ENCODE data around the gene MRPL58.

MRPL58 gene

GRCh38 chr17:75051941-75052340 lies 39.5 kb downstream of the MRPL58 start:
- POLR2A ChIA-PET, result no interaction called here
- no peak for DNase-seq (ENCODE audit: low read depth, low spot score)
- no peak overlapping the region for H3K4me3 ChIP-seq (ENCODE audit: low read depth, low read length)
- CTCF ChIA-PET, result interaction anchor here (1.5 to 5.2 kb wide), 3 partner anchors 8 to 90 kb away, joined by 3 to 52 read pairs (median 6); no protein-coding TSS in a partner anchor
- no peak for TF ChIP-seq CTCF (IDR thresholded peaks at IDR 0.05; ENCODE audit: insufficient read depth, low read length, missing control alignments)

- DNase-seq (ENCODE audit: low read depth, low spot score), result no peak
- CTCF ChIA-PET, result interaction anchor here (0.6 to 12.2 kb wide), 37 partner anchors 10 to 420 kb away, joined by 3 to 146 read pairs (median 5); partner anchors contain the start of genes ARMC7, JPT1, KCTD2 and MIF4GD
- H3K4me3 ChIP-seq (ENCODE audit: low read depth, low read length), result no peak overlapping the region
- TF ChIP-seq CTCF (IDR thresholded peaks at IDR 0.05; ENCODE audit: insufficient read depth, low read length, missing control alignments), result peak; percentile 53
- POLR2A ChIA-PET, result interaction anchor here (0.6 to 1.8 kb wide), 6 partner anchors 10 to 112 kb away, joined by 3 to 5 read pairs (median 4); partner anchors contain the start of genes ATP5PD, KCTD2 and NT5C
Measured at GRCh38 chr17:75059369-75060345, 47.2 kb downstream of the MRPL58 start.

- DNase-seq (ENCODE audit: low read depth, low spot score), result no peak
- TF ChIP-seq CTCF (IDR thresholded peaks at IDR 0.05; ENCODE audit: insufficient read depth, low read length, missing control alignments), result no peak
- ChIA-PET POLR2A (interaction anchor here (0.9 to 1.8 kb wide), 5 partner anchors 11 to 111 kb away, joined by 3 to 5 read pairs (median 4); partner anchors contain the start of genes ATP5PD, KCTD2 and NT5C), CTCF (interaction anchor here (0.7 to 12.2 kb wide), 31 partner anchors 11 to 352 kb away, joined by 3 to 146 read pairs (median 5); partner anchors contain the start of genes ARMC7, GRB2, JPT1 and KCTD2)
- no peak overlapping the region for H3K4me3 ChIP-seq (ENCODE audit: low read depth, low read length)
Measured at GRCh38 chr17:75060434-75061054, 48.1 kb downstream of the MRPL58 start.

- no peak for TF ChIP-seq CTCF (IDR thresholded peaks at IDR 0.05; ENCODE audit: insufficient read depth, low read length, missing control alignments)
- CTCF ChIA-PET, result interaction anchor here (1.0 to 12.2 kb wide), 16 partner anchors 12 to 351 kb away, joined by 3 to 146 read pairs (median 30); partner anchors contain the start of genes ARMC7, GRB2, KCTD2 and MRPL58
- POLR2A ChIA-PET, result interaction anchor here (0.7 to 1.0 kb wide), 2 partner anchors 29 to 59 kb away, joined by 3 read pairs; no protein-coding TSS in a partner anchor
- H3K4me3 ChIP-seq (ENCODE audit: low read depth, low read length), result no peak overlapping the region
- DNase-seq (ENCODE audit: low read depth, low spot score), result no peak
Measured at GRCh38 chr17:75061055-75061438, 48.6 kb downstream of the MRPL58 start.

GRCh38 chr17:75061618-75062017 lies 49.1 kb downstream of the MRPL58 start:
- CTCF ChIA-PET, result interaction anchor here (1.0 to 12.2 kb wide), 13 partner anchors 12 to 344 kb away, joined by 3 to 146 read pairs (median 45); partner anchors contain the start of genes ARMC7, GRB2, KCTD2 and MIF4GD
- no peak overlapping the region for H3K4me3 ChIP-seq (ENCODE audit: low read depth, low read length)
- POLR2A ChIA-PET, result interaction anchor here (0.7 kb wide), 1 partner anchor 58 kb away, joined by 3 read pairs; no protein-coding TSS in a partner anchor
- TF ChIP-seq CTCF (IDR thresholded peaks at IDR 0.05; ENCODE audit: insufficient read depth, low read length, missing control alignments), result no peak
- DNase-seq (ENCODE audit: low read depth, low spot score), result no peak

Data from AG04449 (cell line).